HL-60 (cell line): Measurements from ENCODE around the gene USP24.

Experiments used
- CTCF ChIP-seq: IDR thresholded peaks from one replicate; pipeline ENCODE4 v1.5.1; 2011; ENCODE audit warnings: low read length, control low read depth, inconsistent platforms; ENCODE audit not compliant: insufficient read depth
- TF ChIP-seq, protein P1 (sequence below): IDR thresholded peaks from 2 replicates; pipeline ENCODE4 v1.6.1; 2012; ENCODE audit warnings: low read depth; ENCODE audit not compliant: insufficient replicate concordance

DNA sequence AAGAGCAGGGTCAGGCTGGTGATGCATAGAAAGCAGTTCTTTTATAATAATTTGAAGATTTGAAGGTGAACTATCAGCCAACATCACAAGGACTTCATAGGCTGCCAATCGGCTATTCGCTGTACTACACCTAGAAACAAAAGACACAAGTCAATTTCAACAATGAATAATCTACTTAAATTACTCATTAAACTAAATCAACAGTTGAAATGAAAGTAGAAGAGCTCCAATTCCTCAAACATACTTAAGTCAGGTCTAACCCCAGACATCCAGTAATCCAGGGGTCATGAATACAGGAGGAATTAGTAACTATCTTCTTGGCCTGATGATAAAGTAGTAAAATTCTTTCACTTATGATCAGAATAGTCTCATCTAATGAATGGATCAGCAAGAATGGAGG, 111.3 kb downstream of the USP24 start:
- TF ChIP-seq, protein P1, sequence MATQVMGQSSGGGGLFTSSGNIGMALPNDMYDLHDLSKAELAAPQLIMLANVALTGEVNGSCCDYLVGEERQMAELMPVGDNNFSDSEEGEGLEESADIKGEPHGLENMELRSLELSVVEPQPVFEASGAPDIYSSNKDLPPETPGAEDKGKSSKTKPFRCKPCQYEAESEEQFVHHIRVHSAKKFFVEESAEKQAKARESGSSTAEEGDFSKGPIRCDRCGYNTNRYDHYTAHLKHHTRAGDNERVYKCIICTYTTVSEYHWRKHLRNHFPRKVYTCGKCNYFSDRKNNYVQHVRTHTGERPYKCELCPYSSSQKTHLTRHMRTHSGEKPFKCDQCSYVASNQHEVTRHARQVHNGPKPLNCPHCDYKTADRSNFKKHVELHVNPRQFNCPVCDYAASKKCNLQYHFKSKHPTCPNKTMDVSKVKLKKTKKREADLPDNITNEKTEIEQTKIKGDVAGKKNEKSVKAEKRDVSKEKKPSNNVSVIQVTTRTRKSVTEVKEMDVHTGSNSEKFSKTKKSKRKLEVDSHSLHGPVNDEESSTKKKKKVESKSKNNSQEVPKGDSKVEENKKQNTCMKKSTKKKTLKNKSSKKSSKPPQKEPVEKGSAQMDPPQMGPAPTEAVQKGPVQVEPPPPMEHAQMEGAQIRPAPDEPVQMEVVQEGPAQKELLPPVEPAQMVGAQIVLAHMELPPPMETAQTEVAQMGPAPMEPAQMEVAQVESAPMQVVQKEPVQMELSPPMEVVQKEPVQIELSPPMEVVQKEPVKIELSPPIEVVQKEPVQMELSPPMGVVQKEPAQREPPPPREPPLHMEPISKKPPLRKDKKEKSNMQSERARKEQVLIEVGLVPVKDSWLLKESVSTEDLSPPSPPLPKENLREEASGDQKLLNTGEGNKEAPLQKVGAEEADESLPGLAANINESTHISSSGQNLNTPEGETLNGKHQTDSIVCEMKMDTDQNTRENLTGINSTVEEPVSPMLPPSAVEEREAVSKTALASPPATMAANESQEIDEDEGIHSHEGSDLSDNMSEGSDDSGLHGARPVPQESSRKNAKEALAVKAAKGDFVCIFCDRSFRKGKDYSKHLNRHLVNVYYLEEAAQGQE = no peak
- no peak for TF ChIP-seq CTCF
